Endothelial cell of umbilical vein (primary cell): ENCODE measurements around the gene RPP30. TPM values are rescaled to one million over a fixed set of nuclear protein-coding genes. Genes with fewer than 3 reads are reported as not detected.
A peak's percentile ranks its signal among the peaks of the same experiment; 100 is the strongest.

Experiments used
- BruUV-seq: library from RNA; stranded (reverse); fragments of 400-500 nt; replicated peaks from 2 replicates; lab custom pipeline; 2021; lab: Mats Ljungman, UMichigan
- CTCF ChIA-PET: fragments of 300-600, 350-600 bp; sonication (Branson Sonifier 250); formaldehyde crosslinking; loops from one replicate; lab custom pipeline; 2021; ENCODE audit warnings: antibody characterized with exemption, inconsistent platforms; lab: Charles Lee
- POLR2A ChIA-PET: fragments of 300-600, 350-600 bp; sonication (Branson Sonifier 250); formaldehyde crosslinking; loops from one replicate; lab custom pipeline; 2021; ENCODE audit warnings: antibody characterized with exemption, inconsistent platforms; lab: Charles Lee
- DNase-seq: peaks from one replicate; pipeline ENCODE4 v3.0.0-alpha.2; 2011; ENCODE audit warnings: low read depth, low spot score
- FAIRE-seq: peaks from 2 replicates; lab custom pipeline; 2011; peaks lifted over from hg19 to GRCh38; lab: Jason Lieb, UNC
- H2AFZ ChIP-seq: 2 replicates; pipeline ENCODE4 v1.6.0; 2012; ENCODE audit warnings: low read depth, low read length, control low read depth, inconsistent platforms
- H3K27ac ChIP-seq: 2 replicates; pipeline ENCODE4 v1.5.1; 2011; ENCODE audit warnings: low read depth, mild to moderate bottlenecking, control low read depth, low read length, moderate library complexity; ENCODE audit not compliant: insufficient read depth
- H3K27me3 ChIP-seq, 2 experiments: 2 replicates each; pipeline versions ENCODE4 v1.6.0 to v1.6.1; 2011; ENCODE audit warnings: low read length in 2 of 2, mixed read lengths in 1 of 2; ENCODE audit not compliant: control insufficient read depth in 2 of 2, insufficient read depth in 2 of 2
- H3K36me3 ChIP-seq, 2 experiments: 2 replicates in 1 of 2; 3 replicates in 1 of 2; pipeline ENCODE4 v1.5.1; 2011; ENCODE audit warnings: low read length in 2 of 2, mild to moderate bottlenecking in 1 of 2, moderate library complexity in 1 of 2; ENCODE audit not compliant: control insufficient read depth in 2 of 2, insufficient read depth in 2 of 2; ENCODE audit errors: extremely low read depth in 1 of 2
- H3K4me1 ChIP-seq: 3 replicates; pipeline ENCODE4 v1.5.1; 2011; ENCODE audit warnings: mild to moderate bottlenecking, low read length; ENCODE audit not compliant: control insufficient read depth, insufficient read depth; ENCODE audit errors: extremely low read depth
- H3K4me2 ChIP-seq: 2 replicates; pipeline ENCODE4 v1.6.1; 2011; ENCODE audit warnings: low read length, control low read depth, mixed read lengths; ENCODE audit not compliant: insufficient read depth
- H3K4me3 ChIP-seq, 3 experiments: fragments of 200-600 bp in 1 of 3; sonication (generic), shearing (Covaris generic) in 1 of 3; replicated peaks in 1 of 3; 2 replicates each; pipeline ENCODE4 v1.5.1; 2011 to 2016; ENCODE audit warnings: control low read depth in 3 of 3, low read length in 3 of 3, mild to moderate bottlenecking in 2 of 3, inconsistent platforms in 1 of 3, low read depth in 1 of 3, moderate library complexity in 1 of 3; ENCODE audit not compliant: insufficient read depth in 1 of 3
- H3K79me2 ChIP-seq: 2 replicates; pipeline ENCODE4 v1.6.0; 2012; ENCODE audit warnings: low read length, inconsistent platforms; ENCODE audit not compliant: control insufficient read depth, insufficient read depth
- H3K9ac ChIP-seq: replicated peaks from 2 replicates; pipeline ENCODE3; 2011; ENCODE audit warnings: low read length, control low read depth; ENCODE audit not compliant: insufficient read depth; ENCODE audit errors: extremely low read depth
- H3K9me1 ChIP-seq: replicated peaks from 3 replicates; pipeline ENCODE4 v1.6.0; 2011; ENCODE audit warnings: mild to moderate bottlenecking, low read length; ENCODE audit not compliant: control insufficient read depth, insufficient read depth; ENCODE audit errors: extremely low read depth
- H3K9me3 ChIP-seq: replicated peaks from 2 replicates; pipeline ENCODE4 v1.5.1; 2012; ENCODE audit warnings: low read length, inconsistent platforms; ENCODE audit not compliant: control insufficient read depth, insufficient read depth
- H4K20me1 ChIP-seq: replicated peaks from 2 replicates; pipeline ENCODE3; 2011; ENCODE audit warnings: mild to moderate bottlenecking, low read length; ENCODE audit not compliant: control insufficient read depth, insufficient read depth; ENCODE audit errors: extremely low read depth
- CTCF ChIP-seq, 2 donors: IDR thresholded peaks; 1 replicate in 1 of 2; 2 replicates in 1 of 2; pipeline ENCODE4 v1.5.1; 2011; ENCODE audit warnings: low read length in 2 of 2, mild to moderate bottlenecking in 2 of 2, moderate library complexity in 2 of 2, control low read depth in 1 of 2, inconsistent platforms in 1 of 2, low read depth in 1 of 2; ENCODE audit not compliant: insufficient read depth in 1 of 2; ENCODE audit errors: extremely low read depth in 1 of 2
- FOS ChIP-seq: IDR thresholded peaks from 2 replicates; pipeline ENCODE4 v1.6.1; 2011; ENCODE audit warnings: mild to moderate bottlenecking, low read length, moderate library complexity, borderline replicate concordance; ENCODE audit not compliant: insufficient read depth
- GATA2 ChIP-seq: IDR thresholded peaks from 2 replicates; pipeline ENCODE4 v1.7.0; 2011; ENCODE audit warnings: low read depth, mild to moderate bottlenecking, moderate library complexity, mixed read lengths, low read length; ENCODE audit not compliant: insufficient read length, insufficient read depth
- JUN ChIP-seq: IDR thresholded peaks from 2 replicates; pipeline ENCODE4 v1.6.1; 2011; ENCODE audit warnings: borderline replicate concordance, low read depth; ENCODE audit not compliant: insufficient read length, insufficient read depth
- MYC ChIP-seq: IDR thresholded peaks from one replicate; pipeline ENCODE4 v1.6.1; 2011; ENCODE audit warnings: mild to moderate bottlenecking, low read depth, low read length
- POLR2A ChIP-seq: IDR thresholded peaks from 2 replicates; pipeline ENCODE4 v1.6.1; 2012; ENCODE audit warnings: low read depth, mild to moderate bottlenecking, control low read depth, low read length
- POLR2AphosphoS5 ChIP-seq: IDR thresholded peaks from 2 replicates; pipeline ENCODE4 v1.6.1; 2012; ENCODE audit warnings: low read depth, mild to moderate bottlenecking, control low read depth, low read length, moderate library complexity; ENCODE audit not compliant: insufficient read depth
- dilution Hi-C: fragments of 300-500 bp; cut with MboI; formaldehyde crosslinking; loops from one replicate; pipeline ENCODE4 v1.15.0; 2019; ENCODE audit warnings: low sequenced_read_pairs; ENCODE audit not compliant: extremely low pct_ligation_motif_present
- intact Hi-C: fragments of 100-400 bp; cut with micrococcal nuclease; formaldehyde crosslinking; loops from one replicate; pipeline ENCODE4 v1.10.0; 2022
- polyA plus RNA-seq, 4 experiments: library from polyadenylated mRNA; depleted of rRNA in 3 of 4; stranded (reverse) in 3 of 4; unstranded in 1 of 4; fragments of >200 nt; gene quantifications; 2 replicates each; pipeline versions ENCODE4 v1.2.1 to v1.2.3, GENCODE V29; 2011 to 2012; ENCODE audit warnings: missing spikeins in 1 of 4
- total RNA-seq: library from RNA; stranded (reverse); gene quantifications from 2 replicates; pipeline ENCODE4 v1.2.3, GENCODE V29; 2021
- TF ChIP-seq, protein P1 (sequence below): IDR thresholded peaks from 2 replicates; pipeline ENCODE4 v1.6.1; 2011; ENCODE audit not compliant: insufficient read depth, insufficient read length

Gene RPP30
- total and polyA plus RNA-seq, 2 donors (not counting 3 experiments of a cell fraction or from before 2014, with no cell fraction given) = 21.1 to 47.8 TPM

- TF ChIP-seq POLR2AphosphoS5 (no peak), POLR2A (peak; percentile 46), MYC (no peak), CTCF (IDR thresholded peaks at IDR 0.05; ENCODE audit: extremely low read depth in 1 of 2, insufficient read depth in 1 of 2, low read depth in 1 of 2, low read length in 2 of 2) (no peak), JUN (peak; percentile 25), GATA2 (peak; percentile 7), FOS (no peak)
- TF ChIP-seq, protein P1, sequence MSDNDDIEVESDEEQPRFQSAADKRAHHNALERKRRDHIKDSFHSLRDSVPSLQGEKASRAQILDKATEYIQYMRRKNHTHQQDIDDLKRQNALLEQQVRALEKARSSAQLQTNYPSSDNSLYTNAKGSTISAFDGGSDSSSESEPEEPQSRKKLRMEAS = no peak
- BruUV-seq = TSS peak; percentile 84
- H3K9me3 ChIP-seq = no peaks in the 10 kb centered on the region
- intact Hi-C loops (loop anchor here (2.0 to 5.0 kb wide), 3 partner anchors 13 to 972 kb away; no protein-coding TSS in a partner anchor), dilution Hi-C loops (no loop called here)
- ChIA-PET CTCF (interaction anchor here (0.7 to 4.1 kb wide), 7 partner anchors 9 to 321 kb away, joined by 3 to 30 read pairs (median 7); partner anchors contain the start of gene ANKRD1), POLR2A (interaction anchor here (0.9 to 3.5 kb wide), 6 partner anchors 9 to 320 kb away, joined by 3 to 71 read pairs (median 8); partner anchors contain the start of gene ANKRD1)
- H3K4me1 ChIP-seq = peaks cover 65% of the 10 kb centered on the region
- H3K27ac ChIP-seq = peak overlapping the region; percentile 86
- no peaks in the 10 kb centered on the region for H4K20me1 ChIP-seq
- DNase-seq = peak; percentile 90
- H3K27me3 ChIP-seq = no peaks in the 10 kb centered on the region
- H2AFZ ChIP-seq = no peak overlapping the region
- peak overlapping the region in 1 of 3 experiments; percentile 4 for H3K4me3 ChIP-seq
- no peaks in the 10 kb centered on the region for H3K79me2 ChIP-seq
- H3K4me2 ChIP-seq = peak overlapping the region; percentile 76
- H3K9me1 ChIP-seq = no peaks in the 10 kb centered on the region
- no peaks in the 10 kb centered on the region for H3K36me3 ChIP-seq
- H3K9ac ChIP-seq = peak overlapping the region; percentile 83
- no peak for FAIRE-seq
Measured at GRCh38 chr10:90930070-90930837, 58.5 kb downstream of the RPP30 start.
